Measurements from ENCODE around the gene MORC4. TPM values are rescaled to one million over a fixed set of nuclear protein-coding genes. Genes with fewer than 3 reads are reported as not detected.

MORC4 gene
- total RNA-seq, 1 experiment from 2014 or later = 24.8 TPM

DNA sequence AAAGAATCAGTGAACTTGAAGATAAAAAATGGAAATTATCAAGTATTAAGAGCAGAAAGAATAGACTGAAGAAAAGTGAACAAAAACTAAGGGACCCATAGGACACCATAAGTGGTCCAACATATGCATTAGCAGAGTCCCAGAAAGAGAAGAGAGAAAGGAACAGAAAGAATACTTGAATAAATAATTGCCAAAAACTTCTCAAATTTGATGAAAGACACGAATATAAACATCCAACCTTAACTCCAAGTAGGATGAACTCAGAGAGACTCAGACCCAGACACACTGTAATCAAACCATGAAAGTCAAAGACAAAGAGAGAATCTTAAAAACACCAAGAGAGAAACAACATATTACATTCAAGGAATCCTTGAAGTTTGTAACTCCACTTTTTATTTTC lies 35.7 kb downstream of the MORC4 start:
- H3K9me3 ChIP-seq (ENCODE audit: low read length) = no peaks in the 10 kb centered on the region
- intact Hi-C loops (cut with micrococcal nuclease) = no loop called here
- ATAC-seq (no peak), DNase-seq (no peak)
- no peaks in the 10 kb centered on the region for H4K20me1 ChIP-seq (ENCODE audit: low read length)
- H3K4me1 ChIP-seq (ENCODE audit: insufficient read depth, low read length) = no peaks in the 10 kb centered on the region
- no peak overlapping the region for H2AFZ ChIP-seq (ENCODE audit: low read length)
- no peak overlapping the region for H3K4me3 ChIP-seq (ENCODE audit: low read length)
- H3K4me2 ChIP-seq (ENCODE audit: low read length) = no peak overlapping the region
- H3K27ac ChIP-seq (ENCODE audit: low read length) = no peak overlapping the region
- ChIA-PET CTCF (no interaction called here), POLR2A (ENCODE audit: unreplicated experiment) (no interaction called here)
- H3K9ac ChIP-seq (ENCODE audit: low read length) = no peak overlapping the region
- BruUV-seq (replicated peaks) = no TSS peak
- no peaks in the 10 kb centered on the region for H3K9me2 ChIP-seq (replicated peaks; ENCODE audit: low read length)
- H3K27me3 ChIP-seq (ENCODE audit: low read length) = no peaks in the 10 kb centered on the region
- H3K79me2 ChIP-seq (ENCODE audit: low read length) = no peaks in the 10 kb centered on the region
- TF ChIP-seq, protein P1, sequence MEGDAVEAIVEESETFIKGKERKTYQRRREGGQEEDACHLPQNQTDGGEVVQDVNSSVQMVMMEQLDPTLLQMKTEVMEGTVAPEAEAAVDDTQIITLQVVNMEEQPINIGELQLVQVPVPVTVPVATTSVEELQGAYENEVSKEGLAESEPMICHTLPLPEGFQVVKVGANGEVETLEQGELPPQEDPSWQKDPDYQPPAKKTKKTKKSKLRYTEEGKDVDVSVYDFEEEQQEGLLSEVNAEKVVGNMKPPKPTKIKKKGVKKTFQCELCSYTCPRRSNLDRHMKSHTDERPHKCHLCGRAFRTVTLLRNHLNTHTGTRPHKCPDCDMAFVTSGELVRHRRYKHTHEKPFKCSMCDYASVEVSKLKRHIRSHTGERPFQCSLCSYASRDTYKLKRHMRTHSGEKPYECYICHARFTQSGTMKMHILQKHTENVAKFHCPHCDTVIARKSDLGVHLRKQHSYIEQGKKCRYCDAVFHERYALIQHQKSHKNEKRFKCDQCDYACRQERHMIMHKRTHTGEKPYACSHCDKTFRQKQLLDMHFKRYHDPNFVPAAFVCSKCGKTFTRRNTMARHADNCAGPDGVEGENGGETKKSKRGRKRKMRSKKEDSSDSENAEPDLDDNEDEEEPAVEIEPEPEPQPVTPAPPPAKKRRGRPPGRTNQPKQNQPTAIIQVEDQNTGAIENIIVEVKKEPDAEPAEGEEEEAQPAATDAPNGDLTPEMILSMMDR (conservative IDR thresholded peaks at IDR 0.05; ENCODE audit: low read depth, low read length) = no peak
- TF ChIP-seq EZH2 (IDR thresholded peaks at IDR 0.05; ENCODE audit: low read length, unreplicated experiment) (no peak), EZH2phosphoT487 (IDR thresholded peaks at IDR 0.05; ENCODE audit: borderline replicate concordance, low read length) (no peak)
- no peaks in the 10 kb centered on the region for H3F3A ChIP-seq (ENCODE audit: low read length, unreplicated experiment)
- H3K36me3 ChIP-seq (ENCODE audit: low read depth, low read length) = peaks cover 7% of the 10 kb centered on the region

GRCh38 chrX:106963111-106963510 lies 36.9 kb downstream of the MORC4 start:
- Histone ChIP-seq H3K36me3 (ENCODE audit: low read depth, low read length) (peaks cover 8% of the 10 kb centered on the region), H3K9ac (ENCODE audit: low read length) (no peak overlapping the region), H3K4me1 (ENCODE audit: insufficient read depth, low read length) (no peaks in the 10 kb centered on the region), H3K4me2 (ENCODE audit: low read length) (no peak overlapping the region), H3K27me3 (ENCODE audit: low read length) (no peaks in the 10 kb centered on the region), H3K79me2 (ENCODE audit: low read length) (no peaks in the 10 kb centered on the region), H4K20me1 (ENCODE audit: low read length) (no peaks in the 10 kb centered on the region), H2AFZ (ENCODE audit: low read length) (no peak overlapping the region), H3K27ac (ENCODE audit: low read length) (no peak overlapping the region), H3K9me3 (ENCODE audit: low read length) (no peaks in the 10 kb centered on the region), H3K9me2 (replicated peaks; ENCODE audit: low read length) (no peaks in the 10 kb centered on the region), H3F3A (ENCODE audit: low read length, unreplicated experiment) (no peaks in the 10 kb centered on the region), H3K4me3 (ENCODE audit: low read length) (no peak overlapping the region)
- ChIA-PET POLR2A (ENCODE audit: unreplicated experiment) (no interaction called here), CTCF (no interaction called here)
- ATAC-seq (no peak), DNase-seq (no peak)
- intact Hi-C loops (cut with micrococcal nuclease) = no loop called here
- BruUV-seq (replicated peaks) = no TSS peak
- TF ChIP-seq EZH2phosphoT487 (IDR thresholded peaks at IDR 0.05; ENCODE audit: borderline replicate concordance, low read length) (no peak), EZH2 (IDR thresholded peaks at IDR 0.05; ENCODE audit: low read length, unreplicated experiment) (no peak)
- TF ChIP-seq, protein P1 (conservative IDR thresholded peaks at IDR 0.05; ENCODE audit: low read depth, low read length) = no peak

DNA sequence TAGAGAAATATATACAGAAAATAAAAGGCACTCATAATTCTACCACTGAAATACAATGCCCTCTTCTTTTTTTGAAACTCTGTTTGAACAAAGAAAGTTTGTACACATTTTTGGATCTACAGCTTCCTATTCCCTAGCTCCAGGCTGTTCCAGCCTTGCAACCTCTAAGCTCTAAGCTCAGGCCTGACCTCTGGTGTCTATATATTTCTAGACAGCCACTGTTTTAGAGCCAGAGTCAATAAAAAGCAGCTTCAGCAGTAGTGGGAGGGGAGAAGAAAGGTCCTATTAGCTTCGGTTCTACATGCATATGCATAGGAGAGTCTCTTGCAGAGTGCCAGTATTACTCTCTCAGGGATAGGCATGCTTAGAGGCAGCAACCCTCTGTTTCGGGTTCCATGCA lies 40.1 kb downstream of the MORC4 start:
- Histone ChIP-seq H3K9me2 (replicated peaks; ENCODE audit: low read length) (no peaks in the 10 kb centered on the region), H4K20me1 (ENCODE audit: low read length) (no peaks in the 10 kb centered on the region), H3K9me3 (ENCODE audit: low read length) (no peaks in the 10 kb centered on the region), H3K4me3 (ENCODE audit: low read length) (no peak overlapping the region), H2AFZ (ENCODE audit: low read length) (no peak overlapping the region), H3K27ac (ENCODE audit: low read length) (no peak overlapping the region), H3K4me2 (ENCODE audit: low read length) (no peak overlapping the region), H3K4me1 (ENCODE audit: insufficient read depth, low read length) (peaks cover 16% of the 10 kb centered on the region), H3K27me3 (ENCODE audit: low read length) (no peaks in the 10 kb centered on the region), H3K79me2 (ENCODE audit: low read length) (no peaks in the 10 kb centered on the region), H3K9ac (ENCODE audit: low read length) (no peak overlapping the region), H3K36me3 (ENCODE audit: low read depth, low read length) (peaks cover 11% of the 10 kb centered on the region), H3F3A (ENCODE audit: low read length, unreplicated experiment) (peaks cover 3% of the 10 kb centered on the region)
- no TSS peak for BruUV-seq (replicated peaks)
- ChIA-PET POLR2A (ENCODE audit: unreplicated experiment) (no interaction called here), CTCF (interaction anchor here (0.6 to 1.5 kb wide), 11 partner anchors 9 to 580 kb away, joined by 3 to 51 read pairs (median 4); no protein-coding TSS in a partner anchor)
- DNase-seq (peak; percentile 64), ATAC-seq (peak; percentile 82)
- TF ChIP-seq EZH2 (IDR thresholded peaks at IDR 0.05; ENCODE audit: low read length, unreplicated experiment) = no peak
- TF ChIP-seq EZH2phosphoT487 (IDR thresholded peaks at IDR 0.05; ENCODE audit: borderline replicate concordance, low read length) = no peak
- TF ChIP-seq, protein P1 (conservative IDR thresholded peaks at IDR 0.05; ENCODE audit: low read depth, low read length) = peak; percentile 64
- intact Hi-C loops (cut with micrococcal nuclease) = loop anchor here (1.0 kb wide), 2 partner anchors 62 to 66 kb away; no protein-coding TSS in a partner anchor
